IMR-90 (cell line): ENCODE measurements around the gene GNG12. TPM values are rescaled to one million over a fixed set of nuclear protein-coding genes. Genes with fewer than 3 reads are reported as not detected.

Experiments
- ATAC-seq: fragments of 200-7000 bp; cut with Tn5 transposase; 2 replicates; pipeline ENCODE4 v1.9.1; 2020; ENCODE audit warnings: low read depth, mild to moderate bottlenecking, moderate library complexity
- BruUV-seq: library from RNA; stranded (reverse); fragments of 400-500 nt; replicated peaks from 2 replicates; lab custom pipeline; 2021; lab: Mats Ljungman, UMichigan
- CTCF ChIA-PET: fragments of 300-600 bp; formaldehyde crosslinking; extraction: SDS; loops from one replicate; lab custom pipeline; 2021; ENCODE audit warnings: antibody characterized with exemption; lab: Yijun Ruan, JAX
- POLR2A ChIA-PET: fragments of 300-600 bp; sonication (Branson Sonifier 250); formaldehyde crosslinking; loops from one replicate; lab custom pipeline; 2022; ENCODE audit warnings: antibody characterized with exemption; ENCODE audit not compliant: unreplicated experiment; lab: Charles Lee
- DNase-seq: peaks from one replicate; pipeline ENCODE4 v3.0.0; 2013
- H2AFZ ChIP-seq: replicated peaks from 2 replicates; pipeline ENCODE3; 2013; ENCODE audit warnings: low read length, mild to moderate bottlenecking; ENCODE audit not compliant: poor library complexity
- H2AK5ac ChIP-seq: 2 replicates; pipeline ENCODE4 v1.6.1; 2013; ENCODE audit warnings: low read depth, low read length, inconsistent platforms
- H2AK9ac ChIP-seq: replicated peaks from 2 replicates; pipeline ENCODE3; 2013; ENCODE audit warnings: mild to moderate bottlenecking, low read depth, low read length, moderate library complexity; ENCODE audit not compliant: poor library complexity
- H2BK120ac ChIP-seq: 2 replicates; pipeline ENCODE4 v1.6.1; 2013; ENCODE audit warnings: low read depth, low read length, inconsistent platforms
- H2BK15ac ChIP-seq: 3 replicates; pipeline ENCODE4 v1.6.1; 2013; ENCODE audit warnings: low read depth, low read length, inconsistent platforms
- H2BK20ac ChIP-seq: 2 replicates; pipeline ENCODE4 v1.6.1; 2013; ENCODE audit warnings: low read depth, mild to moderate bottlenecking, inconsistent platforms, low read length, moderate library complexity
- H2BK5ac ChIP-seq: 2 replicates; pipeline ENCODE4 v1.6.1; 2013; ENCODE audit warnings: mild to moderate bottlenecking, low read depth, low read length, inconsistent platforms; ENCODE audit not compliant: poor library complexity, severe bottlenecking
- H3K14ac ChIP-seq: replicated peaks from 2 replicates; pipeline ENCODE4 v1.6.1; 2013; ENCODE audit warnings: low read depth, low read length, inconsistent platforms
- H3K18ac ChIP-seq: 2 replicates; pipeline ENCODE4 v1.6.1; 2013; ENCODE audit warnings: low read depth, low read length, control low read depth
- H3K23ac ChIP-seq: 2 replicates; pipeline ENCODE4 v1.6.1; 2013; ENCODE audit warnings: low read depth, low read length, inconsistent platforms
- H3K27ac ChIP-seq: 2 replicates; pipeline ENCODE4 v1.5.1; 2013; ENCODE audit warnings: mild to moderate bottlenecking, control low read depth, low read length; ENCODE audit not compliant: insufficient read depth
- H3K27me3 ChIP-seq: 2 replicates; pipeline ENCODE4 v1.6.1; 2013; ENCODE audit warnings: low read length; ENCODE audit not compliant: control insufficient read depth, insufficient read depth
- H3K36me3 ChIP-seq: 2 replicates; pipeline ENCODE4 v1.6.1; 2013; ENCODE audit warnings: low read length, mixed read lengths; ENCODE audit not compliant: control insufficient read depth, insufficient read depth
- H3K4ac ChIP-seq: 2 replicates; pipeline ENCODE4 v1.6.1; 2013; ENCODE audit warnings: low read depth, low read length, inconsistent platforms
- H3K4me1 ChIP-seq: 2 replicates; pipeline ENCODE4 v1.6.1; 2013; ENCODE audit warnings: low read length, mixed read lengths; ENCODE audit not compliant: control insufficient read depth, insufficient read depth
- H3K4me2 ChIP-seq: 2 replicates; pipeline ENCODE4 v1.6.1; 2013; ENCODE audit warnings: low read depth, mild to moderate bottlenecking, control low read depth, low read length, moderate library complexity
- H3K4me3 ChIP-seq: 2 replicates; pipeline ENCODE4 v1.5.1; 2013; ENCODE audit warnings: low read depth, mild to moderate bottlenecking, control low read depth, low read length, moderate library complexity; ENCODE audit not compliant: insufficient read depth
- H3K56ac ChIP-seq: 2 replicates; pipeline ENCODE4 v1.6.1; 2013; ENCODE audit warnings: low read length, inconsistent platforms; ENCODE audit not compliant: insufficient read depth; ENCODE audit errors: extremely low read depth
- H3K79me1 ChIP-seq, 2 experiments: 2 replicates each; pipeline ENCODE4 v1.6.1; 2013; ENCODE audit warnings: low read length in 2 of 2, inconsistent platforms in 1 of 2, low read depth in 1 of 2
- H3K9ac ChIP-seq: 2 replicates; pipeline ENCODE4 v1.6.1; 2013; ENCODE audit warnings: low read depth, low read length, control low read depth
- H3K9me1 ChIP-seq: 2 replicates; pipeline ENCODE4 v1.6.1; 2013; ENCODE audit warnings: low read length, inconsistent platforms; ENCODE audit not compliant: insufficient read depth
- H3K9me3 ChIP-seq: 2 replicates; pipeline ENCODE4 v1.6.1; 2013; ENCODE audit warnings: low read length; ENCODE audit not compliant: control insufficient read depth, insufficient read depth
- H4K20me1 ChIP-seq: 2 replicates; pipeline ENCODE4 v1.6.1; 2013; ENCODE audit warnings: low read length, inconsistent platforms; ENCODE audit not compliant: insufficient read depth
- H4K5ac ChIP-seq: 2 replicates; pipeline ENCODE4 v1.6.1; 2013; ENCODE audit warnings: mild to moderate bottlenecking, low read depth, low read length, control low read depth
- H4K8ac ChIP-seq, 2 experiments: 2 replicates each; pipeline ENCODE4 v1.6.1; 2013; ENCODE audit warnings: low read depth in 2 of 2, low read length in 2 of 2, control low read depth in 1 of 2, inconsistent platforms in 1 of 2
- H4K91ac ChIP-seq: 2 replicates; pipeline ENCODE4 v1.6.1; 2013; ENCODE audit warnings: low read depth, low read length, inconsistent platforms; ENCODE audit not compliant: insufficient read depth
- BHLHE40 ChIP-seq: fragments of 150-350 bp; IDR thresholded peaks from 2 replicates; pipeline ENCODE4 v1.6.1; 2016; ENCODE audit warnings: mild to moderate bottlenecking, low read depth, low read length
- MAFK ChIP-seq: IDR thresholded peaks from 2 replicates; pipeline ENCODE4 v1.6.1; 2012; ENCODE audit warnings: low read depth, low read length, improper control_type of control experiment
- RCOR1 ChIP-seq: IDR thresholded peaks from 2 replicates; pipeline ENCODE4 v1.6.1; 2012; ENCODE audit warnings: mild to moderate bottlenecking, low read length, improper control_type of control experiment; ENCODE audit not compliant: insufficient replicate concordance
- USF2 ChIP-seq: fragments of 150-350 bp; IDR thresholded peaks from 2 replicates; pipeline ENCODE4 v1.6.1; 2017; ENCODE audit warnings: mild to moderate bottlenecking, antibody characterized with exemption, low read length, low read depth
- WGBS, 2 experiments: methylation state at CpG; one replicate each; pipeline versions ENCODE4 v1.1.5 to v1.1.7; 2013; ENCODE audit warnings: missing lambda C conversion rate in 2 of 2; ENCODE audit not compliant: insufficient read length in 1 of 2; ENCODE audit errors: extremely low coverage in 2 of 2; 5-methylcytosine and 5-hydroxymethylcytosine counted together
- dilution Hi-C: fragments of 300-500 bp; cut with HindIII; formaldehyde crosslinking; loops from one replicate; pipeline ENCODE4 v1.14.3; 2018; ENCODE audit warnings: low sequenced_read_pairs; ENCODE audit not compliant: unreplicated experiment
- in situ Hi-C: fragments of 300-500 bp; cut with MboI; formaldehyde crosslinking; loops from 3 replicates; pipeline ENCODE4 v1.14.3; 2019; ENCODE audit warnings: low sequenced_read_pairs, inconsistent platforms, mixed read lengths
- intact Hi-C: fragments of 100-400 bp; cut with micrococcal nuclease; formaldehyde crosslinking; loops from 2 replicates; pipeline ENCODE4 v1.10.0; 2022
- polyA plus RNA-seq, 3 experiments: library from polyadenylated mRNA; depleted of rRNA; stranded (reverse); fragments of >200 nt; gene quantifications; 2 replicates each; pipeline ENCODE4 v1.2.3, GENCODE V29; 2012; ENCODE audit warnings: low replicate concordance in 1 of 3
- total RNA-seq: library from RNA; depleted of rRNA; stranded (reverse); fragments of >200 nt; gene quantifications from 2 replicates; pipeline ENCODE4 v1.2.3, GENCODE V29; 2012

Gene GNG12
- total and polyA plus RNA-seq, 2 of the 4 experiments (the other 2 are of a cell fraction) = 92.3 to 132 TPM

- no peak overlapping the region for H3K9ac ChIP-seq
- ATAC-seq (no peak), DNase-seq (no peak)
- in situ Hi-C loops = no loop called here
- peaks cover 16% of the 10 kb centered on the region for H3K9me1 ChIP-seq
- no peak overlapping the region for H3K23ac ChIP-seq
- H2AFZ ChIP-seq = no peak overlapping the region
- no peak overlapping the region for H2BK5ac ChIP-seq
- H3K36me3 ChIP-seq = peaks cover 6% of the 10 kb centered on the region
- H3K9me3 ChIP-seq = no peaks in the 10 kb centered on the region
- POLR2A ChIA-PET = interaction anchor here (0.9 kb wide), 1 partner anchor 9 kb away, joined by 14 read pairs; no protein-coding TSS in a partner anchor
- H3K4me2 ChIP-seq = no peak overlapping the region
- H4K5ac ChIP-seq = no peak overlapping the region
- H3K14ac ChIP-seq = 0 out of 2 replicates have a peak overlapping the region, but pooled peaks have one; percentile 26
- no peaks in the 10 kb centered on the region for H4K20me1 ChIP-seq
- no peak overlapping the region for H2AK9ac ChIP-seq
- no peak overlapping the region for H3K18ac ChIP-seq
- H2AK5ac ChIP-seq = no peak overlapping the region
- H2BK20ac ChIP-seq = no peak overlapping the region; the same call in 1 of the 2 replicates
- no peak overlapping the region; the same call in 2 of the 3 replicates for H2BK15ac ChIP-seq
- TF ChIP-seq MAFK (no peak), BHLHE40 (no peak), USF2 (no peak), RCOR1 (no peak)
- intact Hi-C loops = no loop called here
- H3K4me3 ChIP-seq = no peak overlapping the region
- peaks cover 12 to 28% of the 10 kb centered on the region in 2 experiments for H3K79me1 ChIP-seq
- CTCF ChIA-PET = no interaction called here
- 70% methylated on average over 2 of the region's 4 CpGs; no CpG with 5 or more reads in 1 of the 2 experiments for WGBS, 2 experiments
- no peaks in the 10 kb centered on the region for H3K27me3 ChIP-seq
- no peak overlapping the region; the same call in 1 of the 2 replicates for H4K91ac ChIP-seq
- peaks cover 10% of the 10 kb centered on the region for H3K4me1 ChIP-seq
- peak overlapping the region; percentile 10 to 40; a peak in 1 of 4 replicates for H4K8ac ChIP-seq
- H3K4ac ChIP-seq = 0 out of 2 replicates have a peak overlapping the region, but pooled peaks have one; percentile 4
- BruUV-seq = no TSS peak
- H2BK120ac ChIP-seq = no peak overlapping the region
- dilution Hi-C loops = no loop called here
- no peak overlapping the region for H3K27ac ChIP-seq
- no peak overlapping the region for H3K56ac ChIP-seq
These were observed 133.0 kb downstream of the GNG12 start for GRCh38 chr1:67700220-67700619.
